AG04449 (cell line): ENCODE data around the gene DNM3.

Experiments used
- CTCF ChIA-PET: fragments of 350-600 bp; formaldehyde crosslinking; extraction: SDS; loops from one replicate; lab custom pipeline; 2021; ENCODE audit warnings: antibody characterized with exemption; lab: Yijun Ruan, JAX
- POLR2A ChIA-PET: fragments of 400-600, 350-600 bp; formaldehyde crosslinking; extraction: SDS; loops from one replicate; lab custom pipeline; 2020; ENCODE audit warnings: antibody characterized with exemption, inconsistent platforms; lab: Yijun Ruan, JAX
- DNase-seq: peaks from one replicate; pipeline ENCODE4 v3.0.0-alpha.2; 2010; ENCODE audit warnings: low read depth, low spot score
- H3K4me3 ChIP-seq: 2 replicates; pipeline ENCODE4 v1.5.1; 2011; ENCODE audit warnings: low read depth, mild to moderate bottlenecking, control low read depth, low read length
- CTCF ChIP-seq: IDR thresholded peaks from one replicate; pipeline ENCODE4 v1.5.1; 2011; ENCODE audit warnings: mild to moderate bottlenecking, moderate library complexity, low read length, control low read depth, inconsistent platforms; ENCODE audit not compliant: insufficient read depth; ENCODE audit errors: missing control alignments

Gene DNM3

GRCh38 chr1:171801487-171801891 lies 39.8 kb upstream of the DNM3 start:
- DNase-seq: no peak
- POLR2A ChIA-PET: interaction anchor here (1.4 kb wide), 1 partner anchor 20 kb away, joined by 3 read pairs; the partner anchor contains the start of gene METTL13
- CTCF ChIA-PET: interaction anchor here (0.6 to 16.0 kb wide), 32 partner anchors 9 to 645 kb away, joined by 3 to 835 read pairs (median 4); partner anchors contain the start of genes METTL13, PIGC and PRRC2C
- no peak overlapping the region for H3K4me3 ChIP-seq
- peak; percentile 72 for TF ChIP-seq CTCF

GRCh38 chr1:171802207-171802606 lies 39.1 kb upstream of the DNM3 start:
- DNase-seq: no peak
- ChIA-PET POLR2A (no interaction called here), CTCF (interaction anchor here (0.5 to 16.0 kb wide), 28 partner anchors 8 to 645 kb away, joined by 3 to 835 read pairs (median 4); partner anchors contain the start of gene PIGC)
- H3K4me3 ChIP-seq: no peak overlapping the region
- no peak for TF ChIP-seq CTCF

- H3K4me3 ChIP-seq: no peak overlapping the region
- POLR2A ChIA-PET: no interaction called here
- no peak for DNase-seq
- no peak for TF ChIP-seq CTCF
- CTCF ChIA-PET: interaction anchor here (1.0 to 16.0 kb wide), 10 partner anchors 7 to 625 kb away, joined by 3 to 835 read pairs (median 8); no protein-coding TSS in a partner anchor
Measured at GRCh38 chr1:171803045-171803444, 38.3 kb upstream of the DNM3 start.

GRCh38 chr1:171803461-171804022 lies 37.8 kb upstream of the DNM3 start:
- ChIA-PET POLR2A (no interaction called here), CTCF (interaction anchor here (0.9 to 16.0 kb wide), 7 partner anchors 7 to 179 kb away, joined by 3 to 835 read pairs (median 60); no protein-coding TSS in a partner anchor)
- no peak for TF ChIP-seq CTCF

GRCh38 chr1:171805395-171806115 lies 35.7 kb upstream of the DNM3 start:
- no peak for TF ChIP-seq CTCF
- H3K4me3 ChIP-seq: no peak overlapping the region
- POLR2A ChIA-PET: interaction anchor here (0.6 kb wide), 1 partner anchor 15 kb away, joined by 3 read pairs; no protein-coding TSS in a partner anchor
- DNase-seq: no peak
- CTCF ChIA-PET: interaction anchor here (8.3 to 16.0 kb wide), 2 partner anchors 161 to 177 kb away, joined by 63 to 835 read pairs; no protein-coding TSS in a partner anchor

More at GRCh38 chr1:171803461-171804022, 37.8 kb upstream of the DNM3 start:
- no peak overlapping the region for H3K4me3 ChIP-seq
- no peak for DNase-seq

- H3K4me3 ChIP-seq: no peak overlapping the region
- no peak for TF ChIP-seq CTCF
- ChIA-PET CTCF (interaction anchor here (6.9 to 16.0 kb wide), 2 partner anchors 7 to 175 kb away, joined by 60 to 835 read pairs; no protein-coding TSS in a partner anchor), POLR2A (no interaction called here)
- DNase-seq: no peak
Measured at GRCh38 chr1:171807556-171807955, 33.7 kb upstream of the DNM3 start.
